HepG2 (cell line): ENCODE results near the gene MMP7. TPM values are rescaled to one million over a fixed set of nuclear protein-coding genes. Genes with fewer than 3 reads are reported as not detected.

Source experiments
- ATM ChIP-seq: fragments of 450-650 bp; IDR thresholded peaks from 2 replicates; pipeline ENCODE4 v1.7.1; 2017; ENCODE audit warnings: mild to moderate bottlenecking, borderline replicate concordance
- CBX1 ChIP-seq: IDR thresholded peaks from one replicate; pipeline ENCODE4 v1.6.1; 2016; ENCODE audit warnings: antibody characterized with exemption, low read depth
- FOXC1 ChIP-seq: sonication (generic); formaldehyde crosslinking; IDR thresholded peaks from 2 replicates; pipeline ENCODE4 v1.8.0; 2022; ENCODE audit warnings: mild to moderate bottlenecking, missing genetic modification reagents, borderline replicate concordance
- GATAD2A ChIP-seq: IDR thresholded peaks from 2 replicates; pipeline ENCODE4 v1.6.1; 2016
- HMGA1 ChIP-seq: sonication (generic); formaldehyde crosslinking; conservative IDR thresholded peaks from 2 replicates; pipeline ENCODE4 v1.4.0; 2020; ENCODE audit warnings: missing genetic modification reagents
- IRX3 ChIP-seq: sonication (generic); formaldehyde crosslinking; IDR thresholded peaks from 2 replicates; pipeline ENCODE4 v1.8.1; 2023; ENCODE audit warnings: mild to moderate bottlenecking, low read depth, missing genetic modification reagents, borderline replicate concordance
- KDM2A ChIP-seq: sonication (generic); formaldehyde crosslinking; IDR thresholded peaks from 2 replicates; pipeline ENCODE4 v1.4.0; 2020; ENCODE audit warnings: low read depth, missing genetic modification reagents, borderline replicate concordance
- MIXL1 ChIP-seq: IDR thresholded peaks from 2 replicates; pipeline ENCODE4 v1.6.1; 2016
- MTA1 ChIP-seq: sonication (generic); formaldehyde crosslinking; IDR thresholded peaks from 2 replicates; pipeline ENCODE4 v1.4.0; 2020; ENCODE audit warnings: missing genetic modification reagents, mild to moderate bottlenecking, borderline replicate concordance
- NR2F6 ChIP-seq, 2 experiments: IDR thresholded peaks; 2 replicates each; pipeline ENCODE4 v1.6.1; 2016; ENCODE audit warnings: antibody characterized with exemption in 1 of 2, mild to moderate bottlenecking in 1 of 2
- PITX1 ChIP-seq: sonication (generic); formaldehyde crosslinking; IDR thresholded peaks from 2 replicates; pipeline ENCODE4 v1.5.1; 2020; ENCODE audit warnings: mild to moderate bottlenecking, missing genetic modification reagents
- RAD21 ChIP-seq: fragments of 450-650 bp; formaldehyde crosslinking; IDR thresholded peaks from 2 replicates; pipeline ENCODE4 v1.5.0; 2020; ENCODE audit warnings: mild to moderate bottlenecking
- RCOR2 ChIP-seq: IDR thresholded peaks from 2 replicates; pipeline ENCODE4 v1.6.1; 2016; ENCODE audit warnings: missing biosample characterization, missing genetic modification reagents
- SAP130 ChIP-seq: IDR thresholded peaks from 2 replicates; pipeline ENCODE4 v1.6.1; 2016; ENCODE audit warnings: low read depth
- SMC3 ChIP-seq: IDR thresholded peaks from 2 replicates; pipeline ENCODE4 v1.6.1; 2011; ENCODE audit warnings: low read length, improper control_type of control experiment
- TEAD3 ChIP-seq: optimal IDR thresholded peaks from 2 replicates; pipeline ENCODE3; 2016; ENCODE audit warnings: borderline replicate concordance
- ZFP36L1 ChIP-seq: sonication (generic); formaldehyde crosslinking; IDR thresholded peaks from 2 replicates; pipeline ENCODE4 v1.8.0; 2022; ENCODE audit warnings: mild to moderate bottlenecking, missing genetic modification reagents, moderate library complexity
- ZNF672 ChIP-seq: sonication (generic); formaldehyde crosslinking; IDR thresholded peaks from 2 replicates; pipeline ENCODE4 v1.8.1; 2022; ENCODE audit warnings: missing genetic modification reagents
- ZSCAN31 ChIP-seq: sonication (generic); formaldehyde crosslinking; IDR thresholded peaks from 2 replicates; pipeline ENCODE4 v1.5.0; 2020; ENCODE audit warnings: low read depth, mild to moderate bottlenecking, missing genetic modification reagents
- polyA plus RNA-seq, 8 experiments: library from polyadenylated mRNA; depleted of rRNA in 3 of 8; stranded (reverse) in 7 of 8; unstranded in 1 of 8; fragments of >200 nt; fragmentation: Illumina TruSeq in 4 of 8; extraction: Trizol in 4 of 8; gene quantifications; 2 replicates each; pipeline versions ENCODE4 v1.2.1 to v1.2.3, GENCODE V29; 2011 to 2016; ENCODE audit warnings: low read depth in 4 of 8, missing spikeins in 1 of 8, mixed read lengths in 1 of 8; ENCODE audit not compliant: insufficient read depth in 1 of 8
- total RNA-seq, 5 experiments: library from RNA; depleted of rRNA; stranded (reverse); fragments of >200 nt; fragmentation: Illumina TruSeq; extraction: Trizol; gene quantifications; 2 replicates each; pipeline ENCODE4 v1.2.3, GENCODE V29; 2016; ENCODE audit warnings: low read depth in 1 of 5
- TF ChIP-seq, protein P1 (sequence below): sonication (generic); formaldehyde crosslinking; IDR thresholded peaks from 2 replicates; pipeline ENCODE4 v1.8.1; 2023; ENCODE audit warnings: mild to moderate bottlenecking, inconsistent platforms, moderate library complexity, missing genetic modification reagents, borderline replicate concordance
- TF ChIP-seq, protein P2 (sequence below): sonication (generic); formaldehyde crosslinking; IDR thresholded peaks from 2 replicates; pipeline ENCODE4 v1.5.1; 2020; ENCODE audit warnings: mild to moderate bottlenecking, missing genetic modification reagents
- TF ChIP-seq, protein P3 (sequence below): sonication (generic); formaldehyde crosslinking; IDR thresholded peaks from 2 replicates; pipeline ENCODE4 v1.4.0; 2020; ENCODE audit warnings: missing genetic modification reagents
- TF ChIP-seq, protein P4 (sequence below): sonication (generic); formaldehyde crosslinking; IDR thresholded peaks from 2 replicates; pipeline ENCODE4 v1.5.1; 2020; ENCODE audit warnings: missing genetic modification reagents, mild to moderate bottlenecking, borderline replicate concordance
- TF ChIP-seq, protein P5 (sequence below): sonication (generic); formaldehyde crosslinking; IDR thresholded peaks from 2 replicates; pipeline ENCODE4 v1.5.0; 2020; ENCODE audit warnings: mild to moderate bottlenecking, missing genetic modification reagents, moderate library complexity

Gene MMP7
- total and polyA plus RNA-seq, 2 of the 13 experiments (the other 11 are each of a cell fraction or from before 2014, with no cell fraction given): 0.17 TPM; not detected in 1

DNA sequence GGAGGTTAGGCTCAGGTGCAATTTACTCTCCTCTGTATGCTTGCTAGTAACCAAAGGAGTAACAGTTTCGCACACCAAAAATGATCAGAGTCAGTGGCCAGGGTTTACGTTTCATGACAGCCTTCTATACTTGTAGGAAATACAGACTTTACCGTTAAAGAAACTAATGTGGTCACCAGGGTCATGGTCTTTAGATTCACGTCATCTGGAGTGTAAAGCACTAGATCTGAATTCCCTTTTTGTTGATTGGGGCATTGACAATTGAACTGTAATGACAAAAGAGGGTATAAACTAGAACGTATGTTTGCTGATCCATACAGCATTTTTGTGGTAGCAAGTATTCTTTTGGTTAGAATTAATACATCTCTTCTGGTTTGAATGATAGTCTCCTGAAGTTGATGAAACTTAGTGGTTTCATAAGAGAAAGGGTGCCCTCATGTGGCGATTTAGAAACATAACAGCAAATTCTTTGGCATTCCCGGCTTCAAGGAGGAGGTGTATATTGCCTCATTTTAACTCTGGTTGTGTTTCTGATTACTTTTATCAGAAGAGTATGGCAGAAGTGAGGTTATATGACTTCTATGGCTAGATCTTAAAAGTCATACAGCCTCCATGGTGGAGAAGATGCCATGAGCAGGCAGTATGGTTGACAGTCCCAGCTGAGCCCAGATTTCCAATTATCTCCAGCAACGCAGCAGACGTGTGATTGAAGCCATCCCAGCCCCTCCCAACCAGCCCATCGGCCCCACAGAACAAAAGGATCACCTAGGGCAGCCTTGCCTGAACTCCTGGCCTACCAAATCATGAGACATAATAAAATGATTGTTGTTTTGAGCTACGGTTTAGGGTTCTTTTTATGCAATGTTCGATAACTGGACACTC lies 35.1 kb downstream of the MMP7 start (continued):
- TF ChIP-seq, protein P1, sequence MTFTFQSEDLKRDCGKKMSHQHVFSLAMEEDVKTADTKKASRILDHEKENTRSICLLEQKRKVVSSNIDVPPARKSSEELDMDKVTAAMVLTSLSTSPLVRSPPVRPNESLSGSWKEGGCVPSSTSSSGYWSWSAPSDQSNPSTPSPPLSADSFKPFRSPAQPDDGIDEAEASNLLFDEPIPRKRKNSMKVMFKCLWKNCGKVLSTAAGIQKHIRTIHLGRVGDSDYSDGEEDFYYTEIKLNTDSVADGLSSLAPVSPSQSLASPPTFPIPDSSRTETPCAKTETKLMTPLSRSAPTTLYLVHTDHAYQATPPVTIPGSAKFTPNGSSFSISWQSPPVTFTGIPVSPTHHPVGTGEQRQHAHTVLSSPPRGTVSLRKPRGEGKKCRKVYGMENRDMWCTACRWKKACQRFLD: no peak
- TF ChIP-seq FOXC1 (CRISPR knock-in tag) (no peak), MTA1 (CRISPR knock-in tag) (no peak), SMC3 (peak; percentile 87), MIXL1 (CRISPR knock-in tag) (peak; percentile 67), ZSCAN31 (CRISPR knock-in tag) (no peak), SAP130 (peak; percentile 40; the same call in 1 of the 2 replicates), ZNF672 (CRISPR knock-in tag) (no peak), RCOR2 (CRISPR knock-in tag) (no peak), CBX1 (no peak), HMGA1 (CRISPR knock-in tag) (no peak), ATM (no peak), GATAD2A (0 out of 2 replicates have a peak, but pooled peaks have one; percentile 15), PITX1 (CRISPR knock-in tag) (no peak), ZFP36L1 (CRISPR knock-in tag) (0 out of 2 replicates have a peak, but pooled peaks have one; percentile 61), KDM2A (CRISPR knock-in tag) (no peak), NR2F6 (IDR thresholded peaks at IDR 0.05) (0 out of 2 replicates have a peak, but pooled peaks have one; percentile 29), NR2F6 (CRISPR knock-in tag; IDR thresholded peaks at IDR 0.05) (no peak), TEAD3 (CRISPR knock-in tag) (peak; percentile 44), IRX3 (CRISPR knock-in tag) (no peak), RAD21 (CRISPR knock-in tag) (peak; percentile 86)
- TF ChIP-seq, protein P2, sequence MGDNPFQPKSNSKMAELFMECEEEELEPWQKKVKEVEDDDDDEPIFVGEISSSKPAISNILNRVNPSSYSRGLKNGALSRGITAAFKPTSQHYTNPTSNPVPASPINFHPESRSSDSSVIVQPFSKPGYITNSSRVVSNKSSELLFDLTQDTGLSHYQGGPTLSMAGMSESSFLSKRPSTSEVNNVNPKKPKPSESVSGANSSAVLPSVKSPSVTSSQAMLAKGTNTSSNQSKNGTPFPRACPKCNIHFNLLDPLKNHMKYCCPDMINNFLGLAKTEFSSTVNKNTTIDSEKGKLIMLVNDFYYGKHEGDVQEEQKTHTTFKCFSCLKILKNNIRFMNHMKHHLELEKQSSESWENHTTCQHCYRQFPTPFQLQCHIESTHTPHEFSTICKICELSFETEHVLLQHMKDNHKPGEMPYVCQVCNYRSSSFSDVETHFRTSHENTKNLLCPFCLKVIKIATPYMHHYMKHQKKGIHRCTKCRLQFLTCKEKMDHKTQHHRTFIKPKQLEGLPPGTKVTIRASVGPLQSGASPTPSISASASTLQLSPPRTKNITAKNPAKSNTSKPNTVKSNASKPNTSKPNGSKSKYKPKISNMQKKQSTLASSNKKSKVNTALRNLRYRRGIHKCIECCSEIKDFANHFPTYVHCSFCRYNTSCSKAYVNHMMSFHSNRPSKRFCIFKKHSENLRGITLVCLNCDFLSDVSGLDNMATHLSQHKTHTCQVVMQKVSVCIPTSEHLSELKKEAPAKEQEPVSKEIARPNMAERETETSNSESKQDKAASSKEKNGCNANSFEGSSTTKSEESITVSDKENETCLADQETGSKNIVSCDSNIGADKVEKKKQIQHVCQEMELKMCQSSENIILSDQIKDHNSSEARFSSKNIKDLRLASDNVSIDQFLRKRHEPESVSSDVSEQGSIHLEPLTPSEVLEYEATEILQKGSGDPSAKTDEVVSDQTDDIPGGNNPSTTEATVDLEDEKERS: no peak
- TF ChIP-seq, protein P3, sequence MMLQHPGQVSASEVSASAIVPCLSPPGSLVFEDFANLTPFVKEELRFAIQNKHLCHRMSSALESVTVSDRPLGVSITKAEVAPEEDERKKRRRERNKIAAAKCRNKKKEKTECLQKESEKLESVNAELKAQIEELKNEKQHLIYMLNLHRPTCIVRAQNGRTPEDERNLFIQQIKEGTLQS (CRISPR knock-in tag): no peak
- TF ChIP-seq, protein P4, sequence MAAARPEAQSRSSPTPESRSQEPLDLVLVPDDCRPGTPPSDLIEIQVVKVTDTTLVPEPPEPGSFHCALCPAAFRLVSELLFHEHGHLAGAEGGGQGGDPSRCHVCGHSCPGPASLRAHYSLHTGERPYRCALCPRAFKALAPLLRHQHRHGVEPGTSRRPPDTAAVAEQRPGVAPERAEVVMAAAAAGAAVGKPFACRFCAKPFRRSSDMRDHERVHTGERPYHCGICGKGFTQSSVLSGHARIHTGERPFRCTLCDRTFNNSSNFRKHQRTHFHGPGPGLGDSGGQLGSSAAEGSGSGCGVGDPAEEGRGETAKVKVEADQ (CRISPR knock-in tag): no peak
- TF ChIP-seq, protein P5, sequence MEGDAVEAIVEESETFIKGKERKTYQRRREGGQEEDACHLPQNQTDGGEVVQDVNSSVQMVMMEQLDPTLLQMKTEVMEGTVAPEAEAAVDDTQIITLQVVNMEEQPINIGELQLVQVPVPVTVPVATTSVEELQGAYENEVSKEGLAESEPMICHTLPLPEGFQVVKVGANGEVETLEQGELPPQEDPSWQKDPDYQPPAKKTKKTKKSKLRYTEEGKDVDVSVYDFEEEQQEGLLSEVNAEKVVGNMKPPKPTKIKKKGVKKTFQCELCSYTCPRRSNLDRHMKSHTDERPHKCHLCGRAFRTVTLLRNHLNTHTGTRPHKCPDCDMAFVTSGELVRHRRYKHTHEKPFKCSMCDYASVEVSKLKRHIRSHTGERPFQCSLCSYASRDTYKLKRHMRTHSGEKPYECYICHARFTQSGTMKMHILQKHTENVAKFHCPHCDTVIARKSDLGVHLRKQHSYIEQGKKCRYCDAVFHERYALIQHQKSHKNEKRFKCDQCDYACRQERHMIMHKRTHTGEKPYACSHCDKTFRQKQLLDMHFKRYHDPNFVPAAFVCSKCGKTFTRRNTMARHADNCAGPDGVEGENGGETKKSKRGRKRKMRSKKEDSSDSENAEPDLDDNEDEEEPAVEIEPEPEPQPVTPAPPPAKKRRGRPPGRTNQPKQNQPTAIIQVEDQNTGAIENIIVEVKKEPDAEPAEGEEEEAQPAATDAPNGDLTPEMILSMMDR (CRISPR knock-in tag): peak; percentile 82
